SK-N-MC (cell line): ENCODE measurements around the gene CYRIA.

Source experiments
- EZH2 ChIP-seq: fragments of 200-600 bp; sonication (generic); IDR thresholded peaks from one replicate; pipeline ENCODE4 v1.6.1; 2017; ENCODE audit warnings: antibody characterized with exemption
- POLR2AphosphoS5 ChIP-seq: IDR thresholded peaks from 2 replicates; pipeline ENCODE4 v1.6.1; 2012; ENCODE audit warnings: mild to moderate bottlenecking, low read depth, low read length, borderline replicate concordance

DNA sequence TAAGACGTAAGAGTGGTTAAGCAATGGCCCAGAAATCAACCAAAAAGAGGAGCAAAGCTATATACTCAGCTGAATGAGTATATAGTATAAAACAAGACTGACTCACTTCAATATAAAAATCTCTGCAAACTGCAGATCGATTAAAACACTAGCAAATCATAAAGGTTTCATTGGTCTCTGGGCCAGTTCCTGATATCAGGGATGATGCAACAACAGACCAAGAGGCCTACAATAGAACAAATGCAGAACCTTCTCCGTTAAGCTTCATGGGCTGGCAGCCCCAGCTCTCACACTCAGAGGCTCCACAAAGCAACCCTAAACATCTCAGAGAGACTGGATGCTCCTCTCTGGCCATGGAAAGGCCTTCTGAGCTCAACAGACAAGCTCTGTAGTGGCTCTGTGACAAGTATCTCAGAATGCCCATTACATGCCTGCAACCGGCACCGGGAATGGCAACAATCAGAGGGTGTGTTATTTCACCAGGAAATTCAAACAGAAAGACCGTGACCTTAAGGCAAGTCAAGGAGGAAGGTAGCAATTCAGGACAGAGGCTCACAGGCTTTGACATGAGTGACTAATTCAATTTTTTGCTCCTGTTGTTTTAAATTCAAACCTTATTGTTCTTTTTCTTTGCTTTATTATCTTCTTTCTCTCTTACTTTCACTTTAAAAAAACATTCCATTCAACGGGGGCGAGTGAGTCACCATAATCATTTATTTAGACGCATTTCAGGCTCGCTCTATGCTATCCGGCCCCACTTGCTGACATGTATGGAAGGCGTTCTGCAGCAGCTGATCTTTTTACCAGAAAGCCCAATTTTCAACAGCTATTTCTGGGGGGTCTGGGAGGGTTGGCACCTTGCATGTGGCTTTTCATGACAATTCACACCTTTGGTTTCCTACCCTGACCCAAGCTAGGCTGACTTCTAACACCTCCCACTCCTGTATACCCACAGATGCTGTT, 15.1 kb downstream of the CYRIA start:
- TF ChIP-seq EZH2, result no peak
- TF ChIP-seq POLR2AphosphoS5, result no peak
